Activated T-cell treated with anti-CD3 and anti-CD28 coated beads, Interleukin-2, amount 50 U/mL, for 72 hours (primary cell): ENCODE measurements around the gene SPAAR. TPM values are rescaled to one million over a fixed set of nuclear protein-coding genes. Genes with fewer than 3 reads are reported as not detected.

Source experiments
- ATAC-seq, 2 donors: fragments of 150-1000 bp; cut with Tn5 transposase; replicated peaks in 1 of 2; 2 replicates each; pipeline ENCODE4 v1.10.0; 2021; ENCODE audit warnings: moderate library complexity in 2 of 2, mild to moderate bottlenecking in 1 of 2
- DNase-seq, 2 donors: peaks; one replicate each; pipeline ENCODE4 v3.0.0; 2021 to 2022; ENCODE audit warnings: mixed read lengths in 1 of 2
- H3K27ac Mint-ChIP-seq: one replicate; pipeline ENCODE4 v1.8.0; 2022; ENCODE audit warnings: mild to moderate bottlenecking, moderate library complexity, mixed read lengths
- H3K27me3 Mint-ChIP-seq: one replicate; pipeline ENCODE4 v1.8.0; 2022; ENCODE audit warnings: low read depth, mixed read lengths
- H3K36me3 Mint-ChIP-seq, 2 donors: one replicate each; pipeline ENCODE4 v1.8.0; 2022; ENCODE audit warnings: mixed read lengths in 2 of 2, mild to moderate bottlenecking in 1 of 2; ENCODE audit not compliant: insufficient read depth in 2 of 2
- H3K4me1 Mint-ChIP-seq: one replicate; pipeline ENCODE4 v1.8.0; 2022; ENCODE audit warnings: low read depth, mixed read lengths
- H3K4me3 Mint-ChIP-seq, 2 donors: one replicate each; pipeline ENCODE4 v1.8.0; 2022; ENCODE audit warnings: mild to moderate bottlenecking in 2 of 2, mixed read lengths in 2 of 2, moderate library complexity in 2 of 2
- H3K9me3 Mint-ChIP-seq, 2 donors: one replicate each; pipeline ENCODE4 v1.8.0; 2022; ENCODE audit warnings: mixed read lengths in 2 of 2
- total RNA-seq, 2 donors: library from RNA; stranded (reverse); gene quantifications; one replicate each; pipeline ENCODE4 v1.2.3, GENCODE V29; 2022

SPAAR gene
- total RNA-seq, 2 donors from 2014 or later: not detected

- H3K9me3 Mint-ChIP-seq: peaks cover 5 to 7% of the 10 kb centered on the region in 2 donors
- no peaks in the 10 kb centered on the region for H3K27me3 Mint-ChIP-seq
- peaks cover 45% of the 10 kb centered on the region for H3K4me1 Mint-ChIP-seq
- H3K4me3 Mint-ChIP-seq: no peak overlapping the region
- DNase-seq (no peak), ATAC-seq (no peak)
- H3K36me3 Mint-ChIP-seq: peaks cover 2 to 5% of the 10 kb centered on the region in 2 donors
- H3K27ac Mint-ChIP-seq: no peak overlapping the region
Observed at GRCh38 chr9:35935755-35936509, 26.6 kb downstream of the SPAAR start.

GRCh38 chr9:35937227-35937626 is 27.9 kb downstream of the SPAAR start:
- peaks cover 5 to 7% of the 10 kb centered on the region in 2 donors for H3K9me3 Mint-ChIP-seq
- no peak overlapping the region for H3K27ac Mint-ChIP-seq
- H3K4me1 Mint-ChIP-seq: peaks cover 55% of the 10 kb centered on the region
- no peak overlapping the region for H3K4me3 Mint-ChIP-seq
- H3K27me3 Mint-ChIP-seq: no peaks in the 10 kb centered on the region
- ATAC-seq (no peak), DNase-seq (no peak)
- peaks cover 2 to 5% of the 10 kb centered on the region in 2 donors for H3K36me3 Mint-ChIP-seq

- DNase-seq (no peak), ATAC-seq (no peak)
- H3K4me1 Mint-ChIP-seq: peaks cover 43% of the 10 kb centered on the region
- H3K27me3 Mint-ChIP-seq: no peaks in the 10 kb centered on the region
- H3K36me3 Mint-ChIP-seq: peaks cover 2 to 5% of the 10 kb centered on the region in 2 donors
- peak overlapping the region in 1 of 2 donors; percentile 28 for H3K4me3 Mint-ChIP-seq
- H3K9me3 Mint-ChIP-seq: peaks cover 5 to 7% of the 10 kb centered on the region in 2 donors
- no peak overlapping the region for H3K27ac Mint-ChIP-seq
Observed at GRCh38 chr9:35938474-35939356, 29.4 kb downstream of the SPAAR start.

- ATAC-seq: no peak
- Mint-ChIP-seq H3K27ac (no peak overlapping the region), H3K4me1 (peaks cover 45% of the 10 kb centered on the region)
Observed at GRCh38 chr9:35939679-35940250, 30.5 kb downstream of the SPAAR start.

GRCh38 chr9:35940458-35941407 is 31.4 kb downstream of the SPAAR start:
- ATAC-seq (peak; percentile 61 to 65), DNase-seq (peak; percentile 8 to 23)
- Mint-ChIP-seq H3K27me3 (no peaks in the 10 kb centered on the region), H3K4me3 (peak overlapping the region; percentile 57 to 69), H3K9me3 (peaks cover 5 to 7% of the 10 kb centered on the region in 2 donors), H3K27ac (peak overlapping the region; percentile 1), H3K36me3 (peaks cover 2 to 5% of the 10 kb centered on the region in 2 donors), H3K4me1 (peaks cover 55% of the 10 kb centered on the region)

More at GRCh38 chr9:35939679-35940250, 30.5 kb downstream of the SPAAR start:
- DNase-seq: no peak
- Mint-ChIP-seq H3K36me3 (peaks cover 2 to 5% of the 10 kb centered on the region in 2 donors), H3K4me3 (peak overlapping the region in 1 of 2 donors; percentile 5), H3K27me3 (no peaks in the 10 kb centered on the region), H3K9me3 (peaks cover 5 to 7% of the 10 kb centered on the region in 2 donors)

- peaks cover 58% of the 10 kb centered on the region for H3K4me1 Mint-ChIP-seq
- H3K27me3 Mint-ChIP-seq: no peaks in the 10 kb centered on the region
- peaks cover 1 to 2% of the 10 kb centered on the region in 2 donors for H3K36me3 Mint-ChIP-seq
- DNase-seq (no peak), ATAC-seq (no peak)
- no peak overlapping the region for H3K27ac Mint-ChIP-seq
- peaks cover 2% of the 10 kb centered on the region in 2 donors for H3K9me3 Mint-ChIP-seq
- H3K4me3 Mint-ChIP-seq: no peak overlapping the region
Observed at GRCh38 chr9:35942286-35942685, 33.0 kb downstream of the SPAAR start.

GRCh38 chr9:35944173-35944572 is 34.9 kb downstream of the SPAAR start:
- H3K9me3 Mint-ChIP-seq: no peaks in the 10 kb centered on the region
- ATAC-seq (no peak), DNase-seq (no peak)
- peaks cover 52% of the 10 kb centered on the region for H3K4me1 Mint-ChIP-seq
- no peak overlapping the region for H3K27ac Mint-ChIP-seq
- H3K36me3 Mint-ChIP-seq: no peaks in the 10 kb centered on the region
- no peaks in the 10 kb centered on the region for H3K27me3 Mint-ChIP-seq
- H3K4me3 Mint-ChIP-seq: no peak overlapping the region

- H3K4me3 Mint-ChIP-seq: no peak overlapping the region
- no peak for ATAC-seq
Observed at GRCh38 chr9:35944841-35945240, 35.6 kb downstream of the SPAAR start.

GRCh38 chr9:35945341-35946018 is 36.2 kb downstream of the SPAAR start:
- Mint-ChIP-seq H3K9me3 (no peaks in the 10 kb centered on the region), H3K27ac (no peak overlapping the region), H3K27me3 (no peaks in the 10 kb centered on the region), H3K36me3 (no peaks in the 10 kb centered on the region), H3K4me3 (peak overlapping the region; percentile 47 to 66), H3K4me1 (peaks cover 44% of the 10 kb centered on the region)
- DNase-seq: peak; percentile 72 to 81
- peak; percentile 65 to 75 for ATAC-seq

More at GRCh38 chr9:35944841-35945240, 35.6 kb downstream of the SPAAR start:
- H3K4me1 Mint-ChIP-seq: peaks cover 50% of the 10 kb centered on the region
- no peaks in the 10 kb centered on the region for H3K9me3 Mint-ChIP-seq
- no peaks in the 10 kb centered on the region for H3K27me3 Mint-ChIP-seq
- no peaks in the 10 kb centered on the region for H3K36me3 Mint-ChIP-seq
- H3K27ac Mint-ChIP-seq: no peak overlapping the region
- DNase-seq: no peak

- no peaks in the 10 kb centered on the region for H3K36me3 Mint-ChIP-seq
- ATAC-seq (no peak), DNase-seq (no peak)
- H3K27ac Mint-ChIP-seq: no peak overlapping the region
- H3K27me3 Mint-ChIP-seq: no peaks in the 10 kb centered on the region
- H3K9me3 Mint-ChIP-seq: no peaks in the 10 kb centered on the region
- H3K4me1 Mint-ChIP-seq: peaks cover 29% of the 10 kb centered on the region
- no peak overlapping the region for H3K4me3 Mint-ChIP-seq
Observed at GRCh38 chr9:35948451-35948850, 39.2 kb downstream of the SPAAR start.

GRCh38 chr9:35948901-35949318 is 39.6 kb downstream of the SPAAR start:
- DNase-seq (no peak), ATAC-seq (no peak)
- H3K4me3 Mint-ChIP-seq: no peak overlapping the region
- H3K4me1 Mint-ChIP-seq: peaks cover 28% of the 10 kb centered on the region
- H3K27me3 Mint-ChIP-seq: no peaks in the 10 kb centered on the region
- H3K9me3 Mint-ChIP-seq: no peaks in the 10 kb centered on the region
- no peak overlapping the region for H3K27ac Mint-ChIP-seq
- no peaks in the 10 kb centered on the region for H3K36me3 Mint-ChIP-seq

- peaks cover 5% of the 10 kb centered on the region for H3K27me3 Mint-ChIP-seq
- H3K36me3 Mint-ChIP-seq: no peaks in the 10 kb centered on the region
- DNase-seq: no peak
- ATAC-seq: no peak
- H3K9me3 Mint-ChIP-seq: no peaks in the 10 kb centered on the region
- no peak overlapping the region for H3K4me3 Mint-ChIP-seq
- peaks cover 15% of the 10 kb centered on the region for H3K4me1 Mint-ChIP-seq
- H3K27ac Mint-ChIP-seq: no peak overlapping the region
Observed at GRCh38 chr9:35951736-35952135, 42.4 kb downstream of the SPAAR start.
